Central memory CD4-positive, alpha-beta T cell (primary cell): Measurements from ENCODE around the gene TMTC1.
A peak's percentile ranks its signal among the peaks of the same experiment; 100 is the strongest.
"Not testable (repeated sequence)": the region's sequence is repeated elsewhere in the genome, so short reads cannot be mapped to it uniquely, and the experiment has no call there.

Experiments
- DNase-seq: peaks from one replicate; pipeline ENCODE4 v3.0.0; 2022

Gene TMTC1

DNA sequence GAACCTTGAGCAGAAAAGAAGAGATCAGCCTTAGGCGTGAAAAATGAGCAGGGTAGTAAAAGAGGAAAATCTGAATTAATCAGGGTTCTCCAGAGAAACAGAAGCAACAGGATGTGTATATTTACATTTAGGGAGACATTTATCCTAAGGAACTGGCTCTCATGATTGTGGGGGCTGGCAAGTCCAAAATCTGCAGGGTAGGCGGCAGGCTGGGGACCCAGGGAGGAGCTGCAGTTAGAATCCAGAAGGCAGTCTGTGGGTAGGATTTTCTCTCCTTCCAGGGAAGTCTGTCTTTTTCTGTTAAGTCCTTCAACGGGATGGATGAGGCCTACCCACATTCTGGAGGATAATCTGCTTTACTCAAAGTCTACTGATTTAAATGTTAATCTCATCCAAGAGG lies 218.8 kb downstream of the TMTC1 start:
- no peak for DNase-seq

DNA sequence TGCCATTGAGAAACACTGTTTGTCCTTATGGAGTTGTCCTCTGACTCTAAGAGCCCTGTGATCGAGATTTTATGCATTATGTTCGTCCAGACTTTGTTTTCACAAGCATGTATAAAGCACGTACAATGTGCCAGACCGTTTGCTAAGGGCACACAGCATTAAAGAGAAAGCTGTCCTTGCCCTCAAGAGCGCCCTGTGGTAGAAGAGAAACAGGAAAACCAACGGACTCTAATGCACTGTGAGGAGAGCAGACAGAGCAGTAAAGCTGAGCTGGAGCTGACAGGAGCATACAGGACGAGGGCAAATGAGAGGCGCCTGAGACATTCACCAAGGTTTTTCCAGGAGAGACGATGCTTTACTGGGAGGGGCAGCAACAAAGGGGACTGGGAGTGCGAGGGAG lies 220.1 kb downstream of the TMTC1 start:
- no peak for DNase-seq

DNA sequence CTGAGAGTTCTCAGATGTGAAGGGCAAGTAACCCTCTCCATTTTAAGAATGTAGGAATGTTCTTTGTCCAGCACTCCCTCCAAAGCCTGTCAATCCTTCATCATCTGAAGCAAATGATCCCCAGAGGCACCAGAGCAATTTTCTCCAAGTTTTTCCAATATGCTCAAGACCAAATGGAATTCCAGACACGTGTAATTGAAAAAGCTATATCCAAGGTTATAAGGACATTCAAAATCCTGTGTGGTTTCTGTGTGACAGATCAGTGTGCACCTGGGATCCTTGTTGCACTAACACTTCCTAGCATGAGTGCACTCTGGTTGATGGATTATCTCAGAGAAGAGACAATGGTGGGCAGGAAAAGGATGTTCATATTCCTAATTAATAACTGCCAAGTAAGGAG lies 220.7 kb downstream of the TMTC1 start:
- DNase-seq, result no peak

DNA sequence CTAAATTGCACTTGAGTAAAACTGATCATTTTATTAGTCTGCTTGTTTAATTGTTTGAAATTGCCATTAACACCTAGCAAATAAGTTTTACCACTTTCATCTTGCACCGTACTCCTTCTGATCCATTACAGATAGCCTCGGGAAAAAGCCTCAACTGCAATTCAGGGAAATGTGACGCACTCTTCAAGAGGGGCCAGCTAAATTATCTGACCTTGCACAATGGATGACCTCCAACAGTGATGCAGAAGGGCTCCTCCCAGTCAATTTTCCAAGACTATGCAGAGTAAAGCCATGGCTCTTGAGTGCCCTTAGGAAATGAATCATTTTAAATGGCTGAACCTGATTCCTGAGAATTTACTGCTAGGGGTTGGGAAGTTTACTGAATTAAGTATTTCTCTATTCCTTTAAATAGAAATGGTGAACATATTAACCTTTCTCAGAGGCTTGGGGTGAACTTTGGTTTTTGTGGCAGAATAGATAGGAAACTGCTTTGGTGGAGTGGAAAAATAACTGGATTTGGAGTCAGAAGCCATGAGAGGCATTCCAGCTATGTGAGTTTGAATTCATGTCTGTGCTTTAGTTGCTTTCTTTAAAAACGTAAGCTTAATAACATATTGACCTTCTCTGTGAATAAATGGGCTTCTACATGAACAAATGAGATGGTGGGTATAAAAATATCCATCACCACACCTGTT lies 221.5 kb downstream of the TMTC1 start:
- DNase-seq, result no peak

DNA sequence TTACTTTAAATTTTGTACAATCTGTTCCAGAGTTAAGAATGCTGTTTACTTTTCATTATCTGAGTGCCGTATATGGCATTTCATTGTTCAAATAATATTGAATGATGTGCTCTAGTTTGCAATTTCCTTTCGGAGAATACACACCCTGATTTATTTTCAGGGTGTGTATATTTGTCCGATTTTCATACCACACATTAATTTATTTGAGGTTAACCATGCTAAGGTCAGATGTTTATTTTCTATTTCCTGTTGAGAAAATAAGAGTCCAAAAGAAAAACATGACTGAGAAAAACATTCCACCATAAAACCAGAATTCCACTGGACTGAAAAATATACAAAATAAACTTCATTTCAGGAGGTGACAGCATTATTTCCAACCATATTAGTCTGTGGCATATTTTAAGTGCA lies 222.1 kb downstream of the TMTC1 start:
- DNase-seq, result no peak

DNA sequence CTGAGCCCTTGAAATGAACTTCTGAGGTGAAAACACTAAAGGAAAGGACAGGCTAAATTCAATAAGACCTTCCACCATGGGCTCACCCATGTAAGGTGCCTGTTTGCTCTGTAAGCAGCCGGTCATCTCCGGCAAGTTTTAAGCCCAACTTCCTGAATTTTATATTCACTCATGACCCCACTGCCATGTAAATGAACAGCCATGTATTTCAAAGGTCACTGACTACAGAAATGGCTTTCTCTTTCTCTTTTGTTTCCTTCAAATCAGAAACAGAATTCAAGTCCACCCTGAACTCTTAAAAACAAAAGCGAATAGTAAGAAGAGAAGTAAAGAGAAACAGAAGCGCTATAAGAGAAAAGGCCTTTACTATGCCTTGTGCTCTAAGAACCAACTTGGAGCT lies 224.5 kb downstream of the TMTC1 start:
- no peak for DNase-seq

DNA sequence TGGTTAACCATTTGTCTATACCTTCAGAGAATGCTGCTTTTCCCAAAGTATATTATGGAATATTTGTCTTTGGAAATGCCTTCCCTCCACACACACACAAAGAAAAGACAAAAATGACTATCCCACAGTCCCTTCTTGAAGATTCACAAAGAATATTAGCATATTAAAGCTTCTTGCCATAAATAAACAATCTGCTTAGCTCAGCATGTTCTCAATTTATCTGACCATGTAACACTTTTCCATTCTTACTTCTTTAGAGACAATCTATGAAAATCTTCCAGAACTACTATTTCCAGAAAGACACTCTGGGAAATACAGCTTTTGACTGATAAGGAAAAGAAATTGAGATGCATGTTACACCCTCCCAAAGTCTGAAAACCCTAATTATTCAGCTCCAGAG lies 227.4 kb downstream of the TMTC1 start:
- DNase-seq, result no peak

DNA sequence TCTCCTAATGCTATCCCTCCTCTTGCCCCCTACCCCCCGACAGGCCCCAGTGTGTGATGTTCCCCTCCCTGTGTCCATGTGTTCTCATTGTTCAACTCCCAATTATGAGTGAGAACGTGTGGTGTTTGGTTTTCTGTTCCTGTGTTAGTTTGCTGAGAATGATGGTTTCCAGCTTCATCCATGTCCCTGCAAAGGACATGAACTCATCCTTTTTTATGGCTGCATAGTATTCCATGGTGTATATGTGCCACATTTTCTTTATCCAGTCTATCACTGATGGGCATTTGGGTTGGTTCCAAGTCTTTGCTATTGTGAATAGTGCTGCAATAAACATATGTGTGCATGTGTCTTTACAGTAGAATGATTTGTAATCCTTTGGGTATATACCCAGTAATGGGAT lies 228.3 kb downstream of the TMTC1 start:
- DNase-seq, result not testable (repeated sequence)

DNA sequence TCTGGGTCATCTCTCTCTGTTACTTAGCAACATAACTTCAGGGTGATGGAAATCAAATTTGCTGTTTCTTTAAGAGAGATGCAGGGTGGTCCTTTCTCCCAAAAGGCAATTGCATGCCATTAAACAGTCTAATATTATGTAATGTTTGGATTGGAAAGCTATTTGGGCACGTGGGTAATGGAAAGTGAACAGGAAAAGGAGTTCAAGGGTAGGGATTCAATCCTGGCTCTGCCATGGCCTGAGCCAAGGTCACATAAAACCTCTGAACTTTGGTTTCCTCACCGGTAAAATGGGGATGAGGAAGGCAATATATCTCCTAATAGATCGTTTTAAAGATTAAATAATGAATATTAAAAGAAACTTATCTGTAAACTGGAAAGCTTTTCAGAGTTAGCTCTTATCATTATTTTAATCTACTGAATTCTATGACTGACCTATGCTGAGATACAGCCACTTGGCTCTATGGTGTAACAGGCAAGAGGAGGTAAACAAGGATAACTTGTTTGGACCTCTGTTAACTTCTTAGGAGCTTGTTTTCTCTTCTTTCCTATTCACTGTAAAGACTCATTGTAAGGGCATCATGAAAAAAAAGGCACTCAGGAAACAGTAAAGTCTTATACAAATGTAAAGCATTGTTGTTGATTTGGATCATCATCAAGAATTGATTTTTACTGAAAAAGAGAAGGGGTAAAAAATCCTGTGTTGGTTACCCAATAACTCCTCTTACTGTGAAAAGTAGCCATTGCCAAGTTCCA lies 230.6 kb downstream of the TMTC1 start:
- DNase-seq, result no peak

DNA sequence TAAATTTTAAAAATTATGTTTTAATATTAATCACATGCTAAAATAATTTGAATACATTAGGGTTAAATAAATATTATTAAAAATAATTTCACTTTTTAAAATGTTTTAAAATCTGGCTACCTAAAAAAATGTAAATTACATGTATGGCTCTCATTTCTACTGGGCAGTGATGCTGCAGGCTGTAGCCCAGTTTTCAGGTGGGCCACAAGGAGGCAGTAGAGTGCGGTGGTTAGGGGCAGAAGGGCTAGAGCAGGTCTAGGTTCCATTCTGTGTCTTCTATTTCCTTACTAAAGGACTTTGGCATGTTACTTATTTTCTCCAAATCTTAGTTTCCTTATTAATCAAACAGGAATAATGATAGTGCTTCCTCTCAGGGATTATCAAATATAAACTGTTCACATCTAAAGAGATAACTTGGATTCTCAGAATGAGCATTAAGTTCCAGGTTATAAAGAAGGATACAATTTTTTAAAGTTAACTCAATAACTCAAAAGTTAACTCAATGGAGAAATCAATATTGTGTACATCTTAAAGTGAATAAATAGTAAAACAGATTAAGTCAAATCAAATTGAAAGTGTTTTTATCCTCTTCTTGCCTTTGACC lies 231.3 kb downstream of the TMTC1 start:
- peak; percentile 39 for DNase-seq

DNA sequence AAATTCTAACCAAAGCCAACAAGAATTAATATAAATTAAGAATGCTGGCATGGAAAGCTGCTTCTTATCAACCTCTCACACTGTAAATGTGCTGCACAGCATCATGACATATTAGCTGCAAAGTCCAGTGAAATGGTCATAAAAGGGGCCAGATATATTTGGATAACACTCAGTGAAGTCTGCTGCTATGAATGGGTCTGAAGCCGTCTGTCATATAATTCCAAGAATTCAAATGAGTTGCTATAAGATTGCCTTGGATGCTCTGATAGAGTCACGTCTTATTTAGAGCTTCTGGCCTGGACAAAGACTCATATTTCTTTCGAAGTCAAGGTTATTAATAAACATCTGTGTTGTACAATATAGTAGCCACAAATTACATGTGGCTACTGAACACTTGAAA lies 231.9 kb downstream of the TMTC1 start:
- DNase-seq, result no peak

DNA sequence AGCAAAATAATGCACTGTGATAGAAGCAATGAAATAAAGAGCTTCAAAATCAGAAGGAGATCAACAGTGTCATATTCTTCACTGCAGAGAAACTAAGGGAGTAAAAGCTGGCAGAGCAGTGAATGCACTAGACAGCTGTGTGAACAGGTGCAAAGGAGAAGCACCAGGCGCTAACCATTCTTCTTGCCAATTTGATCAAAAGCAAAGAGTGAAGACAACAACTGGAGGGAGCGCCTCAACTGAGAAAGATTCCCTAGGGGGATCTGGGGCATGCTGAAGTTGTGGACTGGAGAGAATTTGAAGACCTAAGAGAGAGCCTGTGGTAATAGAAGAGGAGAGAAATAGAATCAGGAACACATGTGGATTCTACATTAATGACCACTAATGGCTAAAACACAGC lies 235.9 kb downstream of the TMTC1 start:
- no peak for DNase-seq

DNA sequence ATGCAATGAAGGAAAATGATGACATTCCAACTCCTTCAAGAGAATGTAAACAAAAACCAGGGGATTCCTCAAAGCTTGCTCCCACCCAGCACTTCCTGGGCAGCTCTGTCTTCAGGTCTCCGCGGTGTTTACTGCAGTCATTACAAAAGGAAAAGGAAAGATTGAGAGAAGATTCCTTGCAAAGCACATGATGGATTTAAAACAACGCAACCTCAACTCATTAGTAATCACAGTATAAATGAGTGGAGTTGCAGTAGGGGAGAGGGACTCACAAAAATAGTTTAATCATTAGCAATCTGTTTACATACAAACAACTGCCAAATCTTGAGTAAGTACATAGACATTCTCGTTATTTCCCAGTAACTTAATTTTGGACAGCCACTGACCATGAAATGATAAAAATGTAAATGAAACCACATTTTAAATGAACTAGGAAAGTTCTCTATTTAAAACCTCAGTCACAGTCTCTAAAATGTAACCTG lies 236.6 kb downstream of the TMTC1 start:
- no peak for DNase-seq

DNA sequence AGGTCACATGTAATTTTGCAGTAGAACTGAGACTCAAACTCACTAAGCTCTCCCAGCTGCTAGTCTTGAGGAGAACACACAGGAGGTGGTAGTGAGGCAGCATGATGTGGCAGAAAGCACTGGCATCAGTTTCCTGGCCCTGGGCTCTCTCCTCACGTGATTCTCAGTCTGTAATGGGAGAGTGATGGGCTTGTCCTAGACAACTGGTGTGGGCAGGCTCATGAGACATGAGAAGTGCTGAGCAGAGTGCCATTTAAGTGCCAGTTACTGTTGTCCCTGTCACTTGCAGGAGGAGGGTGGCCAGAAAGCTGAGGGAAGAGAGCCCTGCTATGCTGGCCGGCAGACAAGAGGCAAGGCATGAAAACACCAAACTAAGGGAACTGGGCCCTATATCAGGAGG lies 237.7 kb downstream of the TMTC1 start:
- DNase-seq, result no peak

DNA sequence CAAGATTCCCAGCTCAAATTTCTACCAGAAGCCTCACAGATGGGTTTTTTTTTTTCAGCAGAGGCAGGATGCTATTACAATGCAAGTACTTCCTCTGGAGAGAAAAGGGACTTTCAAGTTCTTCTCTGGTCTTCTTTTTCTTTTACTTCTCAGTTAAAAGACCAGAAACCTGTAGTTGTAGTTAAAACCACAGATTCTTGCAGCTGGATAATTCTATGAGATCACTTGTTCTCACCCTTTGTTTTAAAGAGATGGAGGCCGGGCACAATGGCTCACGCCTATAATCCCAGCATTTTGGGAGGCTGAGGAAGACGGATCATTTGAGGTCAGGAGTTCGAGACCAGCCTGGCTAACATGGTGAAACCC lies 238.7 kb downstream of the TMTC1 start:
- DNase-seq, result no peak

DNA sequence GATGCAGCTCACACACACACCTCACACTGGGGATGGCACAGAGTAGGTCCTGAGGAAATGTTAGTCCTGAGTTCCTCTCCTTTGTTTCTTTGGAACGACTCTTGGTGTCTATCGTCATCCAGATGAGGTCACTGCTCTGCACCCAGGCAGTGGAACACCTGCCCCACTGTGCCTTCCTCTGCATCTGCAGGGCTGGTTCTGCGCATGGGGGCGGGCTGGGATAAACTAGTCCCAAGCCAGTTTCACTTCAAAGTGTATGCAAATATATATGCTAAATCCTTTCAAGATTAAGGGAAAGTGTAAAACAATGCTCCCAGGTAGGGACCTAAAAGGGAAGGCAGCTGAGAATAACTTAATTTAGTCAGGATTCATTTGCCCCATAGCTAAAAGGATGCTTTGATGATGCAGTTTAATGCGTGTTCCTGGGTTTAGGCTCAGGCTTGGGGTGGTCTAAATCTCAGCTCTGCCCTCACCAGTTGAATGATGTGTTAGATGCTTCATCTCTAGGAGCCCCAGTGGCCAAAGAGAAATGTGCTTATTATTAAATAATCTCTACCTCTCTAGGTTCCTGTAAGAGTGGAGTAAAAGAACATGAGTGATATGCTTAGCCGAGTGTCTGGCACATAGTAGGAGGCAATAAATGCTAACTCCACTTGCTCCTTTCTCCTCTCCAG lies 239.2 kb downstream of the TMTC1 start:
- DNase-seq, result no peak

DNA sequence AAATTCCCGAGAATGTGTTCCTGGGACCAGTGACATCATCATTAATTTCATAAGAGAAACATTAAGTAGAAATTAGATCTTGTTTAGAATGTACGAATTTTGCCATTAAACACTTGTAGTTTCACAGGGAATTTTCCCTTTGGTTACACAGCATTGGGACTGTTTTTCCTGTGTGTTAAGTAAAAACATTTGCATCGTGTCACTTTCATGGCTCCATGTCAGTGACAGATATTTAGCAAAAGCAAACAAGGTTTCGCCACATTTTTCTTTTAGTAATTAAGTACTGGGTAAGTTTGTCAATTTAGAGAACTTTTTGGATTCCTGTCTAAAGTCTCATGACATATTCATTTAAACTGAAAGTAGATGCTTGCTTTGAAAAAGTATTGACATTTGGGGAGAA lies 240.7 kb downstream of the TMTC1 start:
- DNase-seq, result no peak

DNA sequence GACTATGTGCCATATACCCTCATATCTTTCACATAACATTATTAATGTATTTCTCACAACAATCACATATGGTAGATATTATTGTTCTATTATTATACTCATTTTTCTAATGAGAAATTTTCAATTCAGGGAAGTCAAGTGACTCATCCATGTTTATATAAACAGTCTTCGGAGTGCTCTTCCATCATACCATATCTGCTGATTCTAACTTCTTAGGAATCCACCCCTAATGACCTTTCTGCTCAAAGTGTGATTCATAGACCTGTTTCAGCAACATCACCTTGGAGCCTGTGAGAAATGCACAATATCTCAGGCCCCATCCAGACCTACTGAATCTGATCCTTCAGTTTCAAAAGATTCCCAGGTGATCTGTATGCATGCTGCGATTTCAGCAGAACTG lies 246.4 kb downstream of the TMTC1 start:
- DNase-seq, result no peak

DNA sequence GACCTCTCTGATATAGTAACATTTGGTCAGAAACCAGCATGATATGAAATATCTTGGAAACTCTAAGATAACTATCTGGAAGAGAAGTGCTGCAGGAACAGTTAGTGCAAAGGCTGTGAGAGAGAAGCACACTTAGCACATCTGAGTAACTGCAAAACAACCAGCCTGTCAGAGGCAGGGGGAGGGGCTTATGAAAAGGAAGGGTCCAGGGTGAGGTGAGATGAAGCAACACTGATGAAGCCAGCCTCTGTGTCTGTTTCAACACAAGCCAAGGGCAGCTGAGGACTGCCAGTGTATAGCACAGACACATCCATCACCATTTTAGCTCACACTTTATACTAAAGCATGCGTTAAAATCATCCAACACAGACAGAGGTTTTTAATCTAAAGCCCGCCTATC lies 248.8 kb downstream of the TMTC1 start:
- no peak for DNase-seq

DNA sequence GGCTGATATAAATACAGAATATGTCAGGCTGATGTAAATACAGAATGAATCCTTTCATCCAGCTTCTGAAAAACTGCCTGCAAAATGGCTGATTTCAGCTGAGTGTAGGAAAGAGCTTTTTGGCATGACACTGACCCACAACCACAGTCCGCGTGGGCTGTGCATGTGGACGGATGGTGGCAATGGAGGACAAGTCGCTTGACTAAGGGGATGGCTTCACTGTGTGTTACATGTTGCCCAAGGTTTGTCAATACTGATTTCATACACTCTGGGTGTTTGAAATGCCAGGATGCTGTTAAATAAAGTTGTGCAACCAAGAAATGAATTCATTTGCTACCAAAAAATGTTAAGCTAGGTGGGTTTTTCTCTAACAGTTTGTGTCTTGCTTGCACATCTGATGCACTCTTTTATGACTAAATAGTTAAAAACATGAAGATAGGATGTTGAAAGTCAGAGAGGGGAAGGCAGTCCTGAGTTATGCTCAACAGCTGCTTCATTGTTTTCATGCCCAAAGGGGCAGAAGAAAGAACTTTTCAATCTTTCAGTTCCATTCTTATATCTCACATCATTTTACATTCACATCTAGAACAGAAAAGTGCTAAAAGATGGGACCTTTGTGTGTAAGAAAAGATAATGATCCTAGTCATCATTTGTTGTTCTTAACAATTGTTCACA lies 249.8 kb downstream of the TMTC1 start:
- DNase-seq, result no peak

DNA sequence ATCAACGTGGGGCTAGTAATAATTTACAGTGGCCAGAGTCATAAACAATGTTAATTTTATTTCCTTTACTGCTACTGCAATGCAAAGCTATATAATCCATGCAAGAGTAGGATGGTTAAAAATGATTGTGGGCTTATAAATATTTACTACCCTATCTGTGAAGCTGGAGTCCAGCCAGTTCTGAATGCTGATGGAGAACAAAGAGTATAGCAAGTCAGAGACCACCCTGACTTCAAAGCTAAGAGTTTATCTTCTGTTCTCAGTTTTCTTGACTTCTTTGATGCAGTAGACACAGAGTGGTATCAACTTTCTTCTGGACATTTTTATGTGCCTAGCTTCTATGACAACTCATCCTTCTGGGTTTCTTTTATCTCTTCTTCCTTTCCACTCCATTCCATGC lies 252.3 kb downstream of the TMTC1 start:
- no peak for DNase-seq

DNA sequence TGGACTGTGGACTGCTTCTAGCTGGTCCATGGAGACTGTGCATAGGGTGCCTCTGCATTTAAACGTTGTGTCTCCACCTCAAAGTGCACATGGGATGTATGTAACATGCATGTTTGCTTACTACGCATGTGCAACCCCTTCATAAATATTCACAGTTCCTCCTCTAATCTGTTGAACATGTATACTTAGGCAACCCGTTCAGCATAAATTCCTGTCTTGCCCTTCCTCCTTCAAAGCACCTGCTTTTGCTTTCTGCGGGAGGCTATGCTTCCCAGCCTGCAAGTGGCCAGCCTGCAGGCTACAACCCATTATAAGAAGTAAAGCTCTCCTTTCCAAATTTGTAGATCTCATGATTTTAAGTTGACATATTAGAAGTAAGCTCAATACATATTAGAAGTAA lies 253.3 kb downstream of the TMTC1 start:
- no peak for DNase-seq

DNA sequence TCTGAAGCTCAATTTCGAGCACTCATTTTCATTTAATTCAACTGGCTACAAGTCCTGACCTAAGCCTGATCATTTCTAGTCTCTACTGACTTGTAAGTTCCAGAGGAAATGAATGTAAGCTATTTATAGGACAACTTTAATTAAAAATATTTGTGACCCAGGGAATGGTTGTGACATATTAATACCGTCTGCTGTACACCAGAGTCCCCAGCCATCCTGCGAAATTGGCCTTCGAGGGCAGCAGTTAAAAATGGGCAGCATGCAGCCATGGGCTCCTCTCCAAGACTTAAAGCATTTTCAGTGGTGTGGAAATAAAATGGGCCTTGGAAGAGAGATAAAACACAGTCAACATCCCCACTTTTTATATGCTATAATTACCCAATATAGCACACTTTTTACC lies 255.6 kb downstream of the TMTC1 start:
- DNase-seq, result no peak
